Transverse colon (tissue), 3 donors: ENCODE measurements around the gene TOR1B.
"Not testable (repeated sequence)": the region's sequence is repeated elsewhere in the genome, so short reads cannot be mapped to it uniquely, and the experiment has no call there.

ENCODE experiments used
- EP300 ChIP-seq: sonication (generic); formaldehyde crosslinking; IDR thresholded peaks from one replicate; pipeline ENCODE4 v1.6.1; 2017; ENCODE audit warnings: antibody characterized with exemption, low read depth
- TF ChIP-seq, protein P1 (sequence below), 5 experiments: fragments of 200-600 bp in 3 of 5; fragments of 450-650 bp in 2 of 5; sonication (generic) in 3 of 5; IDR thresholded peaks; 1 replicate in 2 of 5; 2 replicates in 3 of 5; pipeline ENCODE4 v1.5.1; 2016 to 2017; ENCODE audit warnings: antibody characterized with exemption in 5 of 5, inconsistent platforms in 3 of 5, mild to moderate bottlenecking in 2 of 5, moderate library complexity in 1 of 5

DNA sequence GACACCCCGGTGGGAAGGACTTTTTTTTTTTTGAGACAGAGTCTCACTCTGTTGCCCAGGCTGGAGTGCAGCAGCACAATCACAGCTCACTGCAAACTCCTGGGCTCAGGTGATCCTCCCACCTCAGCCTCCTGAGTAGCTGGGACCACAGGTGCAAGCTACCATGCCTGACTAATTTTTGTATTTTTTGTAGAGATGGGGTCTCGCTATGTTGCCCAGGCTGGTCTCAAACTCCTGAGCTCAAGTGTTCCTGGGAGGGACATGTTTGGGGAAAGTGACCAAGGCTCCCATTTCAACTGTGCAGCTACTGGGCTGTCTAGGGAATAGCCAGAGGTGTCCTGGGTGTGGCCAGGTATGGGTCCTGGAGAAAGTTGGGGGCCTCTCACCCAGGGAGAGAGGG is 7.0 kb upstream of the TOR1B start:
- TF ChIP-seq, protein P1, sequence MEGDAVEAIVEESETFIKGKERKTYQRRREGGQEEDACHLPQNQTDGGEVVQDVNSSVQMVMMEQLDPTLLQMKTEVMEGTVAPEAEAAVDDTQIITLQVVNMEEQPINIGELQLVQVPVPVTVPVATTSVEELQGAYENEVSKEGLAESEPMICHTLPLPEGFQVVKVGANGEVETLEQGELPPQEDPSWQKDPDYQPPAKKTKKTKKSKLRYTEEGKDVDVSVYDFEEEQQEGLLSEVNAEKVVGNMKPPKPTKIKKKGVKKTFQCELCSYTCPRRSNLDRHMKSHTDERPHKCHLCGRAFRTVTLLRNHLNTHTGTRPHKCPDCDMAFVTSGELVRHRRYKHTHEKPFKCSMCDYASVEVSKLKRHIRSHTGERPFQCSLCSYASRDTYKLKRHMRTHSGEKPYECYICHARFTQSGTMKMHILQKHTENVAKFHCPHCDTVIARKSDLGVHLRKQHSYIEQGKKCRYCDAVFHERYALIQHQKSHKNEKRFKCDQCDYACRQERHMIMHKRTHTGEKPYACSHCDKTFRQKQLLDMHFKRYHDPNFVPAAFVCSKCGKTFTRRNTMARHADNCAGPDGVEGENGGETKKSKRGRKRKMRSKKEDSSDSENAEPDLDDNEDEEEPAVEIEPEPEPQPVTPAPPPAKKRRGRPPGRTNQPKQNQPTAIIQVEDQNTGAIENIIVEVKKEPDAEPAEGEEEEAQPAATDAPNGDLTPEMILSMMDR (IDR thresholded peaks at IDR 0.05), result not testable (repeated sequence)
- TF ChIP-seq EP300, result not testable (repeated sequence)
